Measurements from ENCODE around the gene SDSL.
A peak's percentile ranks its signal among the peaks of the same experiment; 100 is the strongest.

SDSL gene

DNA sequence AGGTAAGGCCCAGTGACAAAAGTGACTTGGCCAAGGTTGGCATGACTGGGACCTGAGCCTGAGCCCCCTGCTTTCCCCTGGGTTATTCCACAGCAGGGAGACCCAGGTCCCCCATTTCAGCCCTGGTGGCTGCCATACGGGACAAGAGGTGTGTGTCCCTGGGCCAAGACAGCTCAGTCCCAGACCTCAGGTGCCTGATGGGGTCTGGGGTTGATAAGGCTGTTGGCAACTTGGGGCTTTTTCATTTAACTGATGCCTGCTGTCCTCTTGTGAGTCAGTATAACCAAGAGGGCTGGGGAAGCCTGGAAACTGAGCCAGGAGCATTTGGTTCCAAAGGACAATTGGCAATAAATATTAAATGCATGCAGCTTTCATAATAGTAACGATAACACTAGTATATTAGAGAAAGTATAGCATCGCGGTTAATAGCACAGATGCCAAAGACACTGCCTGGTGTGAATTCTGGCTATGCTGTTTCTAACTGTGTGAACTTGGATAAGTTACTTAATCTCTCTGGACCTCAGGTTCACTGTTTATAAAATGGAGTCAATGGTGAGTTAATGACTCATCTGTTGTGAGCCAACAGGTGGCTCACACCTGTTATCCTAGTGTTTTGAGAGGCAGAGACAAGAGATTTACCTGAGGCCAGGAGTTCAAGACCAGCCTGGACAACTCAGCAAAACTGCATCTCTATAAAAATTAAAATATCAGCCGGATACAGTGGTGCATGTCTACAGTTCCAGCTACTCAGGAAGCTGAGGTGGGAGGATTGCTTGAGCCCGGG, 898 bp downstream of the SDSL start:
- DNase-seq: no peak

GRCh38 chr12:113424456-113424855, 2.3 kb downstream of the SDSL start:
- no peak for DNase-seq

DNA sequence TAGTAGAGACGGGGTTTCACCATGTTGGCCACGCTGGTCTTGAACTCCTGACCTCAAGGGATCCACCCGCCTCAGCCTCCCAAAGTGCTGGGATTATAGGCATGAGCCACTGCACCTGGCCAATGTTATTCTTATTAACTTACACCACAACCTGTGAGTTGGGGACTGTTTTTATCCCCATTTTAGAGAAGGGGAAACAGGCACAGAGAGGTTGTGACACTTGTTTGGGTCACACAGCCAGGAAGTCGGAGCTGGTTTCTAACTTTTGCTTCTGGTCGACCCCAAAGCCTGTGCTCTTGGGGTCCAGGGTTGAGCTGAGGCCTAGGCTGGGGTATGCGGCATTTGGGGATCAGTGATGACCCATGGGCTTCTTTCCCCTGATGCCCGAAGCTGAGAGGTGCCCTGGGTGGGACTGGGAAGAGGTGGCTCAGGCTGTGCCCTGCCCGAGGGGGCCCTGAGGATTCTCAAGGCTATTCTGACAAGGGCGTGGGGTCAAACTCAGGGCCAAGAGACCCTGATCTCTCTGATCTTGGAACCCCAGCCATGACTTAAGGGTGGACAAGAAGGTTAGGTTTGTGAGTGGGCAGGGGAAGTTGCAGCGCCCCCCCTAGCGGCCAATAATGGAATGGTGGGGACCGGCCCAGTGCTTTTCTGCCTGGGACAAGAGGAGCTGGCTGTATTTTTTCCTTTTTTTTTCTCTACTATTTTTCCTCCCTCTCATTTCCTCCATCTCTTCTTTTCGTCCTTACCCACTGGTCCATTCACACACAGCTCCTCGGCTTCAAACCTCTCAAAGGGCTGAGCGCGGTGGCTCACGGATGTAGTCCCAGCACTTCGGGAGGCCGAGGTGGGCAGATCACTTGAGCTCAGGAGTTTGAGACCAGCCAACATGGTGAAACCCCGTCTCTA, 3.0 kb downstream of the SDSL start:
- peak; percentile 82 for DNase-seq

- no peak for DNase-seq
These were observed 3.8 kb downstream of the SDSL start for GRCh38 chr12:113425960-113426453.

DNA sequence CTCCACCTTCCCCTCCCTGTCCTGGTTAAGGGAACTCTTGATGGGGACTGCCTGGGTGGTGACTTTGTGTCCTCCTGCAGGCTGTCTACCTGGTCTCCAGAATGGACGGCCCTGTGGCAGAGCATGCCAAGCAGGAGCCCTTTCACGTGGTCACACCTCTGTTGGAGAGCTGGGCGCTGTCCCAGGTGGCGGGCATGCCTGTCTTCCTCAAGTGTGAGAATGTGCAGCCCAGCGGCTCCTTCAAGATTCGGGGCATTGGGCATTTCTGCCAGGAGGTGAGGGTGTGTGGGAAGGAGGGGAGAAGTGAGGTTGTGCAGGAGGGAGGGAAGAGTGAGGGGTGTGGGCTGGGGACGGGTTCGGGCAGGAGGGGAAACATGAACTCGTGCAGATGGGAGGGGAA, 5.7 kb downstream of the SDSL start:
- no peak for DNase-seq

DNA sequence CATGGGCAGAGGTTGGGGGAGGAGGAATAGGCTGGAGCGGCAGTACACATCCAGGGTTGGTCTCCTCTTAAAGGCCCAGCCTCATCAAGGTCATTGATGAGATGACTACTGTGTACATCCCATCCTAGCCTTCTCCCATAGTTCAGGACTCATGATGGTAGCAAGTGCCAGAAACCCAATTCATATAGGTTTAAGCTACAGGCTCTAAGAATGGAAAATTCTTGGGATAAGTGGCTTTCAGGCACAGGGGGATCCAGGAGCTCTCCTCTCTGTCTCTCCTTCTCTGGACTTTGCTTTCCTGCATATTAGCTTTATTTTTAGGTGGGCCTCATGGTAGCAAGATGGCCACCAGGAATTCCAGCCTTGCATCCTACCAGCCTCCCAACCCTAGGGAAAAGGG, 6.3 kb downstream of the SDSL start:
- DNase-seq: no peak

DNA sequence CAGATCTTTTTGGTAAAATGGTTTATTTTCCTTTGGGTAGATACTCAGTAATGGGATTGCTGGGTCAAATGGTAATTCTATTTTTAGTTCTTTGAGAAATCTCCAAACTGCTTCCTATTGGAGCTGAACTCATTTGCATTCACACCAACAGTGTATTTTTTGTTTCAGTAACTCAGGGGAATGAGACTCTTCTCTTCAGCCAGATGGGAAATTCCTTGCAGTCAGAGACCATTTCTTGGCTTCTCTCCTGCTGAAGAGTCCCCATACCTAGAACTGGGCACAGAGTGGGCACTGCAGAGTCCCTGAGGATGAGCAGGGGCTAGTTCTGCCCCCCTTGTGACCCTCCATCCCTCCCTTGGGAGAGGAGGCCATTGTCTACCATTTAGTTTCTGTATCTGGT, 10.8 kb downstream of the SDSL start:
- no peak for DNase-seq

GRCh38 chr12:113435367-113435766, 13.2 kb downstream of the SDSL start:
- no peak for DNase-seq

- no peak for DNase-seq
These were observed 14.4 kb downstream of the SDSL start for GRCh38 chr12:113436586-113436985.

GRCh38 chr12:113436993-113437728, 15.0 kb downstream of the SDSL start:
- DNase-seq: no peak

DNA sequence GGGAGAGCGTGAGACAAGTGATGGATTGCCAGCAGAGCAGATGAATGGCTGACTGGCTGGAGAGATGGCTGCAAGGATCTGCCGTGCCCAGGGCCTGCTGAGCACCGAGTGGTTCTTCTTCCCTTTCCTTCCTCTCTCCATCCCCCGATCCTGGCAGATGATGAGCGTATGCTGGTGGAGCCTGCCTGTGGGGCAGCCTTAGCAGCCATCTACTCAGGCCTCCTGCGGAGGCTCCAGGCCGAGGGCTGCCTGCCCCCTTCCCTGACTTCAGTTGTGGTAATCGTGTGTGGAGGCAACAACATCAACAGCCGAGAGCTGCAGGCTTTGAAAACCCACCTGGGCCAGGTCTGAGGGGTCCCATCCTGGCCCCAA, 15.5 kb downstream of the SDSL start:
- DNase-seq: no peak

- no peak for DNase-seq
These were observed 16.5 kb downstream of the SDSL start for GRCh38 chr12:113438523-113439300.

- no peak for DNase-seq
These were observed 17.1 kb downstream of the SDSL start for GRCh38 chr12:113439301-113439597.

GRCh38 chr12:113439606-113440030, 17.4 kb downstream of the SDSL start:
- peak; percentile 44 for DNase-seq

DNA sequence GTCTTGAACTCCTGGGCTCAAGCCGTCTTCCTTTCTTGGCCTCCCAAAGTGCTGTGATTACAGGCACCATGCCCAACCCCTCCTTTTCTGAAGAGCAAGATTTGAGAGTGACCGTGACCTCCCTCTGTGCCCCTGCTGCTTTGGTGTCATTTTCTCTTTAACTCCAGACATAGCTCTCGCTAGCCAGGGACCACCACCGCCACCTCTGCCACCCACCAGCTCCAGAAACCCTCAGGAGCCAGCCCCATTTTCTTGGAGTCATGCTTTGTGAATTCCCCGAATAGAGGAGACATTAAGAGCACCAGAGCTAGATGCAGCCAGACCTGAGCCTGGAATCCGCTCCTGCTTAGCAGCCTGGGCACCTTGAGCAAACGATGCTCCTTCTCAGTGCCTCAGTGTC, 18.2 kb downstream of the SDSL start:
- no peak for DNase-seq

- DNase-seq: no peak
These were observed 19.0 kb downstream of the SDSL start for GRCh38 chr12:113440947-113441782.

DNA sequence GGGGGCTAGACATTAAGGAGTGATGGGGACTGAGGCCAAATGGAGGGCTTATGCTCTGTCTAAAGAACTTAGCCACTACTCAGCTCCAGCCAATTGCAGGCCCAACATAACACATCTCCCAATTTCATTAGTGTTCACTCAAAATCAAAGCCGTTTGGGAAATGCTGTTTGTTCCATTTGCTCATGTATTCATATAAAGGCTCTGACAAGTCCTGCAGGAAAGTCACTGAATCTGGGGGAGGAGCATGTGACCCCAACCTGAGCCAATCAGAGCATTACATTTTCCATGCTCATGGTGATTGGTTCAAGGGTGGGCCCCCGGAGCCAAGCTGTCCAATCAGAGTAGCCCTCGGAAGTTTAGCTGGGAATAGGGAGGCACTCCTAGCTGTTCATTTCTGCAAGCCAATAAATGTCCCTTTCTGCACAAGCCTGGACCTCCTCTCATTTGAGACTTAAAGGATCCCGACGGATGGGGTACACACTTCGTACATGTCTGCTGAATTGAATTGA, 20.9 kb downstream of the SDSL start:
- DNase-seq: no peak

GRCh38 chr12:113445544-113446171, 23.5 kb downstream of the SDSL start:
- DNase-seq: no peak

DNA sequence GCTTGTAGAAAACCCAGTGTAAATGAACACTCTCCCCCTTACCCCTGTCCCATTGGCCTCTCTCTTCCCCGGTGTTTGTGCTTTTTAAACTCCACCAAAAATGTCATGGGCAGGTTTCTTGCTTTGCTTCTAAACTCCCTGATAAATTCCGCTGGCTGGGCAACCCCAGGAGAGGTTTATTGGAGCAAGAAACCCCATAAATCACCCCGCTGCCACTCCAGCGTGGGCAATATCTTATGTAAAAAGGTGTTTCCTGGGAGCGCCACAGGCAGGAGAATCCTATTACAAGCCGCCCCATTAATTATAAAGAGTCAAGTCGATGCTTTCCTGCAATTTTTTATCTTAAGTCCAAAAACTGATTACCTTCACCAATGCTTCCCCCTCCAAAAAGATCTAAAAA, 26.7 kb downstream of the SDSL start:
- DNase-seq: no peak

DNA sequence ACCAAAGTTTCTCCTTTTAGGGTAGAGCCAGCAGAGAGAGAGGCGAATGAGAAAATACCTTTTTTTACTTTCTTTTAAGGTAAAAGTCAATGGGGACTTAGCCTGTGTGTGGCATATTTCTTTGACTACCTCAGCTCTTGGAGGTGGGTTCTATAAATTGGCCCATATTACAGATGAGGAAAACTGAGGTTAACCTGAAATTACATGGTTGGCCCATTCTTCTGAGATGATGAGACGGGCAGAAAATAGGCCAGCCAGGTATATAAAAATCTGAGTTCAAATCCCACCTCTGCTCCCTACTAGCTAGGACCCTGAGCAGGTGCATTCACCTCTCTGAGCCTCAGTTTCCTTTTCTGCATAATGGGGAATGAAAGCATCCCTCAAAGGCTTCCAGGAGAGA, 27.1 kb downstream of the SDSL start:
- no peak for DNase-seq

- DNase-seq: no peak
These were observed 27.7 kb downstream of the SDSL start for GRCh38 chr12:113449839-113450238.

All from stimulated activated CD8-positive, alpha-beta memory T cell treated with anti-CD3 and anti-CD28 coated beads, Interleukin-4, amount 100 ng/mL, for 48 hours (primary cell).